ENCODE results near the gene B2M.

Gene B2M

DNA sequence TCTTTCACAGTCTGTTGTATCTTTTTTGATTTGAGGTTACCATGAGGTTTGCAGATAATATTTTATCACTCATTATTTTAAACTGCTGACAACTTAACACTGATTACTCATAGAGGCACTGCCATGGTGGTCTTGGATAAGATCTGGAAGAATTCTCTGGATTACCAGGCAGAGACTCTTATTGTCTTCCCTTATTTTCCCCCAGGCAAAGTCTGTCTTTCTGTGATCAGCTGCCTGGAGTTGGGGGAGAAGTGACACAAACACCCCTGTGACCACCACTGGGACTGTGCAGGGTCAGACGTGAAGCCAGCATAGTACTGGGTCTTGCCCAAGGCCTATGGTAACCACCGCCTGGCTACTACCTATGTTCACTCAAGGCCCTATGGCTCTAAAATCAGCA lies 4.9 kb upstream of the B2M start:
- H3K4me1 ChIP-seq (ENCODE audit: control insufficient read depth, low read length), result peaks cover 14% of the 10 kb centered on the region
- no peaks in the 10 kb centered on the region for H3K27me3 ChIP-seq (ENCODE audit: control insufficient read depth, low read length)
- no peak overlapping the region for H3K27ac ChIP-seq (ENCODE audit: low read depth, low read length)
- H4K20me1 ChIP-seq (ENCODE audit: control insufficient read depth, insufficient read depth, low read depth, low read length), result no peaks in the 10 kb centered on the region
- peaks cover 10% of the 10 kb centered on the region for H3K79me2 ChIP-seq (ENCODE audit: control insufficient read depth, low read length)
- H3K4me2 ChIP-seq (ENCODE audit: low read length), result no peak overlapping the region
- no peaks in the 10 kb centered on the region for H3K9me2 ChIP-seq (replicated peaks; ENCODE audit: control insufficient read depth, low read length)
- no peaks in the 10 kb centered on the region; the same call in 1 of the 2 replicates for H3K36me3 ChIP-seq (ENCODE audit: control insufficient read depth, low read length)
- H3K9me3 ChIP-seq (ENCODE audit: control insufficient read depth, insufficient read depth, low read length), result no peaks in the 10 kb centered on the region
- TF ChIP-seq CTCF (IDR thresholded peaks at IDR 0.05; ENCODE audit: low read depth, low read length, poor library complexity, severe bottlenecking) (no peak), EZH2phosphoT487 (IDR thresholded peaks at IDR 0.05; ENCODE audit: borderline replicate concordance, low read length) (no peak)
- no peak overlapping the region for H3K4me3 ChIP-seq (ENCODE audit: low read length)
- H3F3A ChIP-seq (ENCODE audit: control insufficient read depth, insufficient read depth), result no peaks in the 10 kb centered on the region

DNA sequence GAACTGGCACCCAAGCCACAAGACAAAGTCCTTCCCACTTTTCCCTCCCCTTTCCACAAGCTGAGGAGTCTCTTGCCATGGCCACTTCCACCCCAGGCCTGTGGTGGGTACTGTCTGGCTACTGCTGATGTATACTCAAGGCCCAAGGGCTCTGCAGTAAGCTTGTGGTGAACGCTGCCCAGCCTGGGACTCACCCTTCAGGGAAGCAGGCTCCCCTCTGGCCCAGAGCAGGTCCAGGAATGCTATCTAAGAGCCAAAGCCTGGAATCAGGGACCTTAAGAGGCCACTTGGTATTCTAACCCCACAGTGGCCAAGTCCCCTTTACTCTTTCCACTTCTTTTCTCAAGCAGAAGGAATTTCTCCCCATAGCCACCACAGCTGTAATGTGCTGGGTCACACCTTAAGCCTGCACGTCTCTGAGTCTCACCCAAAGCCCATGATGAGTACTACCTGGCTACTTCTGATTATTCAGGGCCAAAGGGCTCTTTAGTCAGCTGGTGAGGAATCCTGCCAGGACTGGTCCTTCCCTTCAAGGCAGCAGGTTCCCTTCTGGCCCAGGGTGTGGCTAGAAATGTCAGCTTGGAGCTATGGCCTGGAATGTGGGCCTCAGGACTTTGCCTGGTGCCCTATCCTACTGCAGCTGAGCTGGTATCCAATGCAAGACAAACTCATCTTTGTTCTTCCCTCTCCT lies 4.2 kb upstream of the B2M start:
- H3K4me1 ChIP-seq (ENCODE audit: control insufficient read depth, low read length), result peaks cover 14% of the 10 kb centered on the region
- TF ChIP-seq EZH2phosphoT487 (IDR thresholded peaks at IDR 0.05; ENCODE audit: borderline replicate concordance, low read length) (no peak), CTCF (IDR thresholded peaks at IDR 0.05; ENCODE audit: low read depth, low read length, poor library complexity, severe bottlenecking) (no peak)

GRCh38 chr15:44710236-44711095 lies 851 bp upstream of the B2M start:
- Histone ChIP-seq H3K9me2 (replicated peaks; ENCODE audit: control insufficient read depth, low read length) (no peaks in the 10 kb centered on the region), H3F3A (ENCODE audit: control insufficient read depth, insufficient read depth) (peaks cover 22% of the 10 kb centered on the region), H3K4me1 (ENCODE audit: control insufficient read depth, low read length) (peaks cover 37% of the 10 kb centered on the region), H3K79me2 (ENCODE audit: control insufficient read depth, low read length) (peaks cover 50% of the 10 kb centered on the region), H3K4me2 (ENCODE audit: low read length) (peak overlapping the region; percentile 74), H4K20me1 (ENCODE audit: control insufficient read depth, insufficient read depth, low read depth, low read length) (peaks cover 31% of the 10 kb centered on the region; the same call in 1 of the 2 replicates), H3K27me3 (ENCODE audit: control insufficient read depth, low read length) (no peaks in the 10 kb centered on the region), H3K36me3 (ENCODE audit: control insufficient read depth, low read length) (peaks cover 41% of the 10 kb centered on the region), H3K27ac (ENCODE audit: low read depth, low read length) (peak overlapping the region; percentile 80), H3K9me3 (ENCODE audit: control insufficient read depth, insufficient read depth, low read length) (no peaks in the 10 kb centered on the region), H3K4me3 (ENCODE audit: low read length) (peak overlapping the region; percentile 90)
- no peak for TF ChIP-seq EZH2phosphoT487 (IDR thresholded peaks at IDR 0.05; ENCODE audit: borderline replicate concordance, low read length)
- peak; percentile 79 for TF ChIP-seq CTCF (IDR thresholded peaks at IDR 0.05; ENCODE audit: low read depth, low read length, poor library complexity, severe bottlenecking)

More for the DNA sequence above, 4.2 kb upstream of the B2M start:
- Histone ChIP-seq H3K36me3 (ENCODE audit: control insufficient read depth, low read length) (peaks cover 7% of the 10 kb centered on the region), H3K79me2 (ENCODE audit: control insufficient read depth, low read length) (peaks cover 16% of the 10 kb centered on the region), H3K4me2 (ENCODE audit: low read length) (no peak overlapping the region), H3K27me3 (ENCODE audit: control insufficient read depth, low read length) (no peaks in the 10 kb centered on the region), H3K4me3 (ENCODE audit: low read length) (no peak overlapping the region), H3K9me3 (ENCODE audit: control insufficient read depth, insufficient read depth, low read length) (no peaks in the 10 kb centered on the region), H4K20me1 (ENCODE audit: control insufficient read depth, insufficient read depth, low read depth, low read length) (peaks cover under 1% of the 10 kb centered on the region; the same call in 1 of the 2 replicates), H3F3A (ENCODE audit: control insufficient read depth, insufficient read depth) (0 out of 2 replicates have a peak, but pooled peaks cover under 1% of the 10 kb centered on the region), H3K27ac (ENCODE audit: low read depth, low read length) (no peak overlapping the region), H3K9me2 (replicated peaks; ENCODE audit: control insufficient read depth, low read length) (no peaks in the 10 kb centered on the region)

Data from DOHH2 (cell line).